DOHH2 (cell line): ENCODE results near the gene SCN3B.

ENCODE experiments used
- H3F3A ChIP-seq: fragments of 200-600 bp; sonication (generic), shearing (Covaris generic); 2 replicates; pipeline ENCODE4 v1.6.0; 2016; ENCODE audit warnings: antibody characterized with exemption, mild to moderate bottlenecking; ENCODE audit not compliant: control insufficient read depth, insufficient read depth
- H3K27ac ChIP-seq: fragments of 200-600 bp; sonication (generic); 2 replicates; pipeline ENCODE4 v1.5.1; 2014; ENCODE audit warnings: low read depth, mild to moderate bottlenecking, low read length, moderate library complexity
- H3K27me3 ChIP-seq: fragments of 200-600 bp; sonication (generic); 2 replicates; pipeline ENCODE4 v1.6.1; 2014; ENCODE audit warnings: mild to moderate bottlenecking, low read length, mixed read lengths; ENCODE audit not compliant: control insufficient read depth
- H3K36me3 ChIP-seq: fragments of 200-600 bp; sonication (generic); 2 replicates; pipeline ENCODE4 v1.6.1; 2014; ENCODE audit warnings: mild to moderate bottlenecking, low read length, moderate library complexity, mixed read lengths; ENCODE audit not compliant: control insufficient read depth
- H3K4me1 ChIP-seq: fragments of 200-600 bp; sonication (generic); 2 replicates; pipeline ENCODE4 v1.6.1; 2014; ENCODE audit warnings: mild to moderate bottlenecking, low read length, mixed read lengths; ENCODE audit not compliant: control insufficient read depth
- H3K4me2 ChIP-seq: fragments of 200-600 bp; sonication (generic); 2 replicates; pipeline ENCODE4 v1.6.0; 2014; ENCODE audit warnings: mild to moderate bottlenecking, low read length, moderate library complexity
- H3K4me3 ChIP-seq: fragments of 200-600 bp; sonication (generic); 2 replicates; pipeline ENCODE4 v1.5.1; 2014; ENCODE audit warnings: mild to moderate bottlenecking, low read length, mixed read lengths
- H3K79me2 ChIP-seq: fragments of 200-600 bp; sonication (generic); 2 replicates; pipeline ENCODE4 v1.6.1; 2014; ENCODE audit warnings: mild to moderate bottlenecking, low read length, mixed read lengths; ENCODE audit not compliant: control insufficient read depth
- H3K9me2 ChIP-seq: fragments of 200-600 bp; sonication (generic); replicated peaks from 2 replicates; pipeline ENCODE4 v1.6.1; 2014; ENCODE audit warnings: mild to moderate bottlenecking, low read length, mixed read lengths; ENCODE audit not compliant: control insufficient read depth
- H3K9me3 ChIP-seq: fragments of 200-600 bp; sonication (generic); 2 replicates; pipeline ENCODE4 v1.6.1; 2014; ENCODE audit warnings: antibody characterized with exemption, low read length, mixed read lengths; ENCODE audit not compliant: control insufficient read depth, insufficient read depth
- H4K20me1 ChIP-seq: fragments of 200-600 bp; sonication (generic); 2 replicates; pipeline ENCODE4 v1.6.0; 2014; ENCODE audit warnings: low read depth, mild to moderate bottlenecking, antibody characterized with exemption, low read length, moderate library complexity; ENCODE audit not compliant: control insufficient read depth, insufficient read depth
- EZH2phosphoT487 ChIP-seq: fragments of 200-600 bp; sonication (generic); IDR thresholded peaks from 2 replicates; pipeline ENCODE4 v1.6.1; 2017; ENCODE audit warnings: borderline replicate concordance, mild to moderate bottlenecking, antibody characterized with exemption, low read length, moderate library complexity, mixed read lengths
- TF ChIP-seq, protein P1 (sequence below): fragments of 200-600 bp; sonication (generic); IDR thresholded peaks from one replicate; pipeline ENCODE4 v1.5.1; 2014; ENCODE audit warnings: antibody characterized with exemption, mild to moderate bottlenecking, low read depth, low read length; ENCODE audit not compliant: poor library complexity, severe bottlenecking

SCN3B gene

GRCh38 chr11:123588864-123589262 lies 65.6 kb downstream of the SCN3B start:
- no peaks in the 10 kb centered on the region for H3K36me3 ChIP-seq
- no peak overlapping the region for H3K27ac ChIP-seq
- no peaks in the 10 kb centered on the region for H3K4me1 ChIP-seq
- H3K4me2 ChIP-seq, result no peak overlapping the region
- H3F3A ChIP-seq, result no peaks in the 10 kb centered on the region
- H3K9me3 ChIP-seq, result no peaks in the 10 kb centered on the region
- no peaks in the 10 kb centered on the region for H3K9me2 ChIP-seq
- TF ChIP-seq, protein P1, sequence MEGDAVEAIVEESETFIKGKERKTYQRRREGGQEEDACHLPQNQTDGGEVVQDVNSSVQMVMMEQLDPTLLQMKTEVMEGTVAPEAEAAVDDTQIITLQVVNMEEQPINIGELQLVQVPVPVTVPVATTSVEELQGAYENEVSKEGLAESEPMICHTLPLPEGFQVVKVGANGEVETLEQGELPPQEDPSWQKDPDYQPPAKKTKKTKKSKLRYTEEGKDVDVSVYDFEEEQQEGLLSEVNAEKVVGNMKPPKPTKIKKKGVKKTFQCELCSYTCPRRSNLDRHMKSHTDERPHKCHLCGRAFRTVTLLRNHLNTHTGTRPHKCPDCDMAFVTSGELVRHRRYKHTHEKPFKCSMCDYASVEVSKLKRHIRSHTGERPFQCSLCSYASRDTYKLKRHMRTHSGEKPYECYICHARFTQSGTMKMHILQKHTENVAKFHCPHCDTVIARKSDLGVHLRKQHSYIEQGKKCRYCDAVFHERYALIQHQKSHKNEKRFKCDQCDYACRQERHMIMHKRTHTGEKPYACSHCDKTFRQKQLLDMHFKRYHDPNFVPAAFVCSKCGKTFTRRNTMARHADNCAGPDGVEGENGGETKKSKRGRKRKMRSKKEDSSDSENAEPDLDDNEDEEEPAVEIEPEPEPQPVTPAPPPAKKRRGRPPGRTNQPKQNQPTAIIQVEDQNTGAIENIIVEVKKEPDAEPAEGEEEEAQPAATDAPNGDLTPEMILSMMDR, result no peak
- no peak for TF ChIP-seq EZH2phosphoT487
- no peaks in the 10 kb centered on the region for H4K20me1 ChIP-seq
- no peak overlapping the region for H3K4me3 ChIP-seq
- no peaks in the 10 kb centered on the region for H3K79me2 ChIP-seq
- H3K27me3 ChIP-seq, result no peaks in the 10 kb centered on the region

DNA sequence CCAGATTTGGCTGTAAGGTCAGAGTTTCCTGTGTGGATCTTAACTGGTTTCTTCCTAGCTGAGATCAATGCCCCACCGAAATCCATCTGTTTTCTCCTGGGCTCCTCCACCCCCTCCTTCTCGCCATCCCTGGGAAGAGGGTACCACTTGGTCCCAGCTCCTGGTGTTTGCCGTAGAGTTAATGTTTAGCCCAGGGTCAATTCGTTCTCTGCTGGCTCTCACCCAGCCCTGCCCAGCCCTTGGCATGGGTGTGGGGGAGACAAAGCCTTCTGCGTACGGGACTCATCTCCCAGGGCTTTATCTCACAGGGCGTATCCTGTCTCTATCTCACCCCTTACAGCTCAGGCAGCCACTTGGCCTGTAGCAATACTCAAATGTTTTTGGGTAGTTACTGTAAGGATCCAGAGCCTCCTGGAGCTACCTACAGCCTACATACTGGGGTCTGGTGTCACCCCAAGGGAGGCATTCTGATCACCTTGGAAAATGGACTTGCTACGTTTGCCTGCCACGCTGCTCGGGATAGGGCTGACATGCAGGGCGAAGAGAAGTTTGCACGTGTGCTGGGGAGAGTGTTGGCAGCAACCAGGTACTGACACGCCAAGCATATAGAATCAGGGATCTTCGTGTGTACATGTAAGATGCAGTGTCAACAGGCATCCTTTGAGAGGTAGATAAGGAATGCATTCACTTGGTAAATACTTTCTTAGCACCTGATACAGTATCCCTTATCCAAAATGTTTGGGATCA lies 66.1 kb downstream of the SCN3B start:
- no peaks in the 10 kb centered on the region for H4K20me1 ChIP-seq

GRCh38 chr11:123587559-123587958 lies 66.9 kb downstream of the SCN3B start:
- TF ChIP-seq EZH2phosphoT487, result no peak
- TF ChIP-seq, protein P1, result no peak

More for the DNA sequence above, 66.1 kb downstream of the SCN3B start:
- no peak overlapping the region for H3K27ac ChIP-seq
- no peaks in the 10 kb centered on the region for H3K36me3 ChIP-seq
- H3K4me1 ChIP-seq, result no peaks in the 10 kb centered on the region
- no peaks in the 10 kb centered on the region for H3K79me2 ChIP-seq
- H3F3A ChIP-seq, result no peaks in the 10 kb centered on the region
- no peak overlapping the region for H3K4me3 ChIP-seq
- H3K27me3 ChIP-seq, result no peaks in the 10 kb centered on the region
- H3K4me2 ChIP-seq, result no peak overlapping the region
- no peaks in the 10 kb centered on the region for H3K9me2 ChIP-seq
- no peaks in the 10 kb centered on the region for H3K9me3 ChIP-seq
- TF ChIP-seq, protein P1, result no peak
- no peak for TF ChIP-seq EZH2phosphoT487

More at GRCh38 chr11:123587559-123587958, 66.9 kb downstream of the SCN3B start:
- H3K36me3 ChIP-seq, result no peaks in the 10 kb centered on the region
- H3F3A ChIP-seq, result no peaks in the 10 kb centered on the region
- H4K20me1 ChIP-seq, result no peaks in the 10 kb centered on the region
- no peaks in the 10 kb centered on the region for H3K4me1 ChIP-seq
- no peaks in the 10 kb centered on the region for H3K79me2 ChIP-seq
- H3K9me2 ChIP-seq, result no peaks in the 10 kb centered on the region
- no peak overlapping the region for H3K4me2 ChIP-seq
- no peak overlapping the region for H3K4me3 ChIP-seq
- no peak overlapping the region for H3K27ac ChIP-seq
- H3K9me3 ChIP-seq, result no peaks in the 10 kb centered on the region
- H3K27me3 ChIP-seq, result no peaks in the 10 kb centered on the region
